H1 (cell line): ENCODE data around the gene MINAR1.

ENCODE experiments used
- EP300 ChIP-seq, 2 experiments: IDR thresholded peaks; 1 replicate in 1 of 2; 2 replicates in 1 of 2; pipeline ENCODE4 v1.6.1; 2011 to 2012; ENCODE audit warnings: low read depth in 2 of 2, low read length in 2 of 2, mild to moderate bottlenecking in 2 of 2, borderline replicate concordance in 1 of 2, inconsistent platforms in 1 of 2, moderate library complexity in 1 of 2
- EZH2 ChIP-seq: fragments of 200-600 bp; sonication (generic); IDR thresholded peaks from 2 replicates; pipeline ENCODE4 v1.7.1; 2012; ENCODE audit warnings: low read depth, mild to moderate bottlenecking, moderate library complexity, low read length, inconsistent platforms; ENCODE audit not compliant: severe bottlenecking
- HDAC2 ChIP-seq, 2 experiments: fragments of 300-600 bp in 1 of 2; sonication (generic) in 1 of 2; IDR thresholded peaks; 2 replicates each; pipeline ENCODE4 v1.6.1; 2011 to 2012; ENCODE audit warnings: low read depth in 2 of 2, low read length in 2 of 2, mild to moderate bottlenecking in 2 of 2, moderate library complexity in 2 of 2, borderline replicate concordance in 1 of 2, inconsistent platforms in 1 of 2
- KDM1A ChIP-seq: fragments of 200-600, 300-600 bp; sonication (generic); IDR thresholded peaks from 2 replicates; pipeline ENCODE4 v1.7.1; 2016; ENCODE audit warnings: mild to moderate bottlenecking, low read length, borderline replicate concordance
- POLR2A ChIP-seq, 2 experiments: IDR thresholded peaks; 1 replicate in 1 of 2; 2 replicates in 1 of 2; pipeline ENCODE4 v1.6.1; 2011; ENCODE audit warnings: low read depth in 2 of 2, low read length in 2 of 2, mild to moderate bottlenecking in 2 of 2; ENCODE audit errors: control extremely low read depth in 1 of 2
- POLR2AphosphoS5 ChIP-seq: IDR thresholded peaks from 2 replicates; pipeline ENCODE4 v1.6.1; 2011; ENCODE audit warnings: low read depth, low read length
- RAD21 ChIP-seq, 2 experiments: IDR thresholded peaks in 1 of 2; conservative IDR thresholded peaks in 1 of 2; 2 replicates each; pipeline ENCODE4 v1.6.1; 2011; ENCODE audit warnings: low read depth in 2 of 2, low read length in 2 of 2, improper control_type of control experiment in 1 of 2, inconsistent platforms in 1 of 2, mild to moderate bottlenecking in 1 of 2, moderate library complexity in 1 of 2
- RNF2 ChIP-seq: fragments of 200-900, 300-1000 bp; sonication (generic); IDR thresholded peaks from 2 replicates; pipeline ENCODE4 v1.7.1; 2016; ENCODE audit warnings: borderline replicate concordance, low read depth, mild to moderate bottlenecking, antibody characterized with exemption, low read length; ENCODE audit not compliant: poor library complexity, severe bottlenecking; ENCODE audit errors: missing control alignments
- SP1 ChIP-seq: IDR thresholded peaks from 2 replicates; pipeline ENCODE4 v1.6.1; 2011; ENCODE audit warnings: low read depth, low read length
- TF ChIP-seq, protein P1 (sequence below), 3 experiments: IDR thresholded peaks; 1 replicate in 2 of 3; 2 replicates in 1 of 3; pipeline versions ENCODE4 v1.5.1 to v1.6.1; 2011; ENCODE audit warnings: low read length in 3 of 3, mild to moderate bottlenecking in 3 of 3, inconsistent platforms in 2 of 3, low read depth in 1 of 3, moderate library complexity in 1 of 3; ENCODE audit not compliant: insufficient read depth in 1 of 3; ENCODE audit errors: control extremely low read depth in 1 of 3
- TF ChIP-seq, protein P2 (sequence below): IDR thresholded peaks from 2 replicates; pipeline ENCODE4 v1.6.1; 2012; ENCODE audit warnings: inconsistent platforms

DNA sequence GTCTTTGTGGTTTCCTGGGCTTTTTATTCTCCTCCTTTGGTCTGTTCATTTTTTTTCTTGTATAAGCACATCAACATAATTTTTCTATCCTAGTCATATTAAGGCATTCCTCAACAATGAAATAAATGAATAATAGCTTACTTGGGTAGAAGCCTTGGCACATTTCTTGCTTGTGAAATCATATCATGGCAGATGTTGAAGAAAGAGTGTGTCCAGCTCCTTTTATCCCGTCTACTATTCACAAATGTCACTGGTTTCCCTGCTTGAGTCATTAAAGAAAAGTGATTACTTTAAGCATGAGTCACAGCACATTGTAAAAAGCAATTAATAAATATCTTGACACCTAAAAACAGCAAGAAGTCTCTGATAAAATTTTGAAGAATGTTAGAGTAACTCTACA is 42.1 kb downstream of the MINAR1 start:
- TF ChIP-seq, protein P1, sequence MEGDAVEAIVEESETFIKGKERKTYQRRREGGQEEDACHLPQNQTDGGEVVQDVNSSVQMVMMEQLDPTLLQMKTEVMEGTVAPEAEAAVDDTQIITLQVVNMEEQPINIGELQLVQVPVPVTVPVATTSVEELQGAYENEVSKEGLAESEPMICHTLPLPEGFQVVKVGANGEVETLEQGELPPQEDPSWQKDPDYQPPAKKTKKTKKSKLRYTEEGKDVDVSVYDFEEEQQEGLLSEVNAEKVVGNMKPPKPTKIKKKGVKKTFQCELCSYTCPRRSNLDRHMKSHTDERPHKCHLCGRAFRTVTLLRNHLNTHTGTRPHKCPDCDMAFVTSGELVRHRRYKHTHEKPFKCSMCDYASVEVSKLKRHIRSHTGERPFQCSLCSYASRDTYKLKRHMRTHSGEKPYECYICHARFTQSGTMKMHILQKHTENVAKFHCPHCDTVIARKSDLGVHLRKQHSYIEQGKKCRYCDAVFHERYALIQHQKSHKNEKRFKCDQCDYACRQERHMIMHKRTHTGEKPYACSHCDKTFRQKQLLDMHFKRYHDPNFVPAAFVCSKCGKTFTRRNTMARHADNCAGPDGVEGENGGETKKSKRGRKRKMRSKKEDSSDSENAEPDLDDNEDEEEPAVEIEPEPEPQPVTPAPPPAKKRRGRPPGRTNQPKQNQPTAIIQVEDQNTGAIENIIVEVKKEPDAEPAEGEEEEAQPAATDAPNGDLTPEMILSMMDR (IDR thresholded peaks at IDR 0.05; ENCODE audit: control extremely low read depth in 1 of 3, insufficient read depth in 1 of 3, low read depth in 1 of 3, low read length in 3 of 3): no peak
- TF ChIP-seq HDAC2 (IDR thresholded peaks at IDR 0.05; ENCODE audit: borderline replicate concordance in 1 of 2, low read depth in 2 of 2, low read length in 2 of 2): no peak
- TF ChIP-seq RNF2: no peak
- no peak for TF ChIP-seq RAD21 (IDR thresholded peaks at IDR 0.05 in 1 of 2, conservative IDR thresholded peaks at IDR 0.05 in 1 of 2; ENCODE audit: low read depth in 2 of 2, low read length in 2 of 2)
- TF ChIP-seq, protein P2, sequence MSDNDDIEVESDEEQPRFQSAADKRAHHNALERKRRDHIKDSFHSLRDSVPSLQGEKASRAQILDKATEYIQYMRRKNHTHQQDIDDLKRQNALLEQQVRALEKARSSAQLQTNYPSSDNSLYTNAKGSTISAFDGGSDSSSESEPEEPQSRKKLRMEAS: no peak
- TF ChIP-seq POLR2AphosphoS5: no peak
- no peak for TF ChIP-seq POLR2A (IDR thresholded peaks at IDR 0.05; ENCODE audit: control extremely low read depth in 1 of 2, low read depth in 2 of 2, low read length in 2 of 2)
- no peak for TF ChIP-seq SP1
- no peak for TF ChIP-seq EP300 (IDR thresholded peaks at IDR 0.05; ENCODE audit: borderline replicate concordance in 1 of 2, low read depth in 2 of 2, low read length in 2 of 2)
- TF ChIP-seq KDM1A: no peak
- no peak for TF ChIP-seq EZH2
